Inferior parietal cortex (tissue), 1 donor: ENCODE data around the gene NTRK3.

ENCODE experiments used
- DNase-seq: peaks from one replicate; pipeline ENCODE4 v3.0.0-alpha.2; 2016; ENCODE audit errors: extremely low spot score

The NTRK3 gene

DNA sequence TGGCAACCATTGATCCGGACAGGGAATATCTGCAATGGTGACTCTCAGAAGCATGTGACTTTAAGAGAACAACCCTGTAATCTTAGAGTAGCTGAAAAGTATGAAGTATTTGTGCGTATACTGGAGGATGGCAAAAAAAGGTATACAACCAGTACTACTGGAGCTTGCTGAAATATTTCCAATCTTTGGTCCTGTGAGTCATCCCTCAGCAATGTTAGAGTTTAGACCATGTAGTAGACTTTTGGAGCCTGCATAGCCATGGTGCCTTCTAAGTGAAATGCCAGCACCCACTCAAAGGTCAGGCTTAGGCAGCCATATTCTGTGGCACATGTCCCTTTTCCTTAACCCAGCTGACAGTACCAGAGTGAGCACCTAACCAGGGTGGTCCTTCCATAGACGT lies 429.4 kb downstream of the NTRK3 start:
- no peak for DNase-seq

DNA sequence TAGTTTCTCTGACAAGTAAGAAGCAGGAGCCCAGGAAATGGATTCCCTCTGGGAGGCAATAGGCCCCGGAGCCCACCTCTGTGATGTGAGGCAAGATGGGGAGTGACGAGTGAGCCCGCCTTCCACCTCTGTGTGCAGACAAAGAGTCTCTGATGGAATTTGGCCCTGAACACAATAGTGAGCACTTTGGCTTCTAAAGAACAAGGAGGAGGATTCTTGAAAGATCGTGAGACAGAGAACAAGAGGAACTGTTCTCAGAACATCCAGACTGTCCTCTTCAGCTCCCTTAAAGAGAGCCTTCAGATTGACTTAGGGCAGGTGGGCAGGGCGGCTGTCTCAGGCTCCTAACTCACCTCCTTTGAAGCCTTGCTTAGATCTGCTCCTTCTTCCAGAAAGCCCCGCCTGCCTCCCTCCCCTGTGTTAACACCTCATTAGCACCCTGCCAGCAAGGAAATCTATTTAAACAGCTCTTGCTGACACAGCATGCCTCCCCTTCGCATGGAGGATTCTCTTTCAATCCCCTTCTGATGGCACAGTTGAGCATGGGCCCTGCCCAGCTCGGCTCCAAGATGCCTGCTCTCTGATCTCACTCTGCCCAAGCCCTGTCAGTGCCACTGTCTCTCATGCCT lies 430.3 kb downstream of the NTRK3 start:
- no peak for DNase-seq

DNA sequence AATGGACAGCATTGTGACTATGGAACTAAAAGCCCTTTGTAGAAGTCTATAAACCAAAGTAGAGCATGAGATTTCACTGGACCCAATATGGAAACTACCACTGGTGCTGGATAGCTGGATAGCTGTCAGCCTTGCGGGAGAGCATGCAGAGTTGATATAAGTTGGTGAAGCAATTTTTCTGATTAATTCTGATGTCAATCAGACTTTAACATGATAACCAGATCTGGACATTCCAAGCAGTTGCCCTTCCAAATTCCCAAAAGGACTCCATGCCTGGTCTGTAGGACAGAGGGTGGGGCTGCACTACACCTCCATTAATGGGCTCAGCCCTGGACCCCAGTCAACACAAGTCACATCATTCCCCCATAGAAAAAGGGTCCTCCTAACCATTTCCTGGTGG lies 437.8 kb downstream of the NTRK3 start:
- DNase-seq: no peak

DNA sequence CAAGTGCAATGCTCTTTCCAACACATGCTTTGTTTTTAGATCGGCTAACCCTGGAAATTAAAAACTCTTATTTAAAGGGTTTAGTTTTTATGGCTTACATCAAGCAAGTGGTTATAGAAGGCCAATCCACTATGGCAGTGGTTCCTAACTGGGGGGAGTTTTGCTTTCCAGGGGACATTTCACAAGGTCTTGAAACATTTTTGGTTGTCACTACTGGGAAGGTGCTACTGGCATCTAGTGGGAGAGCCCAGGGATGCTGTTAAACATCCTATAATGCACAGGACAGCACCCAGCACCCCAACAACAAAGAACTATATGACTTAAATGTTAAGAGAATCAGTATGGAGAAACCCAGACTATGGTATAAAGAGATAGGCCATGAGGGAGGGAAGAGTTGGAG lies 439.0 kb downstream of the NTRK3 start:
- DNase-seq: no peak

DNA sequence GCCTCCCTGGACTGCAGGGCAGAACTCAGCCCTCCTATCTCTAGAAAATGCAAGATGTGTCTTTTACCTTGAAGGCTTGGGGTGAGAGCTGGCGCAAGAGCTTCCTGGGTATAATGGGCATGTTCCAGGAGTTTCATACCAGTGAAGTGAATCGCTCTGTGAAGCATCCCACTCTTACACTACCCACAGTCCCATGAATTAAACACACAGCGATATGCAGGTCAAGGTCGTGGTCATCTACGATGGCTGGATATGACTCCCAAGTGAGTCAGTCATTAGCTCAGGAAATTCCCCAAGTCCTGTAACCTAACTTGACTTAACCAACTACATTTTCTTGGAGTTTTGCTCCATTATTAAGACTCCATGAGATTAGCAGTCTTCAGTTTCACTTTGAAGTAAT lies 439.7 kb downstream of the NTRK3 start:
- no peak for DNase-seq

DNA sequence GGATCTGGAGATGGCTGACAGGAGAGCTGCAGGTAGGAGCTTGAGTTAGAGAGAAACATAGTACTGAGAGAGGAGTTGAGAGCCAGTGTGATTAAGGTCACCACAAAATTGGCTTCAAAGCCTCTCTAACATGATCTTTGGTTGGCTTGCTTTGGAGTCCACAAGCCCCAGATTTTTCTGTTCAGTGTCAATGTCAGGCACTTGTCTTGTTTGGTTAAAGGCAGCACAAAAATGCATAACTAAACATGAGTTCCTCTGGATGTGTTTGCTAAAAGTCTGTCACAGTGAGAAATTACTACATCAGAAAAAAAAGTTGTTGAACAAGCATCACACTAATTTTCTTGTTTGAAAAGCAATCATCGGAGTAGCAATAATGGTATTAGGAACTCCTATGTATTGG lies 440.5 kb downstream of the NTRK3 start:
- DNase-seq: no peak
